ENCODE data around the gene PTPRD. TPM values are rescaled to one million over a fixed set of nuclear protein-coding genes. Genes with fewer than 3 reads are reported as not detected.

Gene PTPRD
- total RNA-seq, 1 donor from 2014 or later, result not detected

- intact Hi-C loops (cut with micrococcal nuclease), result no loop called here
Measured at GRCh38 chr9:10204276-10204675, 408.5 kb downstream of the PTPRD start.

GRCh38 chr9:10173561-10173960, 439.2 kb downstream of the PTPRD start:
- intact Hi-C loops (cut with micrococcal nuclease), result no loop called here

- intact Hi-C loops (cut with micrococcal nuclease), result no loop called here
Measured at GRCh38 chr9:10172476-10172875, 440.3 kb downstream of the PTPRD start.

GRCh38 chr9:10168241-10168640, 444.6 kb downstream of the PTPRD start:
- intact Hi-C loops (cut with micrococcal nuclease), result no loop called here

- intact Hi-C loops (cut with micrococcal nuclease), result no loop called here
Measured at GRCh38 chr9:10148796-10149195, 464.0 kb downstream of the PTPRD start.

- intact Hi-C loops (cut with micrococcal nuclease), result no loop called here
Measured at GRCh38 chr9:10146517-10147331, 466.1 kb downstream of the PTPRD start.

- intact Hi-C loops (cut with micrococcal nuclease), result no loop called here
Measured at GRCh38 chr9:10144355-10144754, 468.4 kb downstream of the PTPRD start.

GRCh38 chr9:10135553-10135952, 477.2 kb downstream of the PTPRD start:
- intact Hi-C loops (cut with micrococcal nuclease), result no loop called here

- intact Hi-C loops (cut with micrococcal nuclease), result no loop called here
Measured at GRCh38 chr9:10134266-10134665, 478.5 kb downstream of the PTPRD start.

- intact Hi-C loops (cut with micrococcal nuclease), result no loop called here
Measured at GRCh38 chr9:10130061-10130675, 482.6 kb downstream of the PTPRD start.

- intact Hi-C loops (cut with micrococcal nuclease), result no loop called here
Measured at GRCh38 chr9:10127867-10128266, 484.9 kb downstream of the PTPRD start.

- intact Hi-C loops (cut with micrococcal nuclease), result no loop called here
Measured at GRCh38 chr9:10112798-10113197, 500.0 kb downstream of the PTPRD start.

GRCh38 chr9:10112070-10112469, 500.7 kb downstream of the PTPRD start:
- intact Hi-C loops (cut with micrococcal nuclease), result no loop called here

- intact Hi-C loops (cut with micrococcal nuclease), result no loop called here
Measured at GRCh38 chr9:10108815-10109214, 504.0 kb downstream of the PTPRD start.

- intact Hi-C loops (cut with micrococcal nuclease), result no loop called here
Measured at GRCh38 chr9:10104774-10105173, 508.0 kb downstream of the PTPRD start.

GRCh38 chr9:10095208-10095607, 517.6 kb downstream of the PTPRD start:
- intact Hi-C loops (cut with micrococcal nuclease), result no loop called here

- intact Hi-C loops (cut with micrococcal nuclease), result no loop called here
Measured at GRCh38 chr9:10094563-10094962, 518.2 kb downstream of the PTPRD start.

GRCh38 chr9:10080012-10080411, 532.8 kb downstream of the PTPRD start:
- intact Hi-C loops (cut with micrococcal nuclease), result no loop called here

GRCh38 chr9:10079284-10079964, 533.4 kb downstream of the PTPRD start:
- intact Hi-C loops (cut with micrococcal nuclease), result no loop called here

- intact Hi-C loops (cut with micrococcal nuclease), result no loop called here
Measured at GRCh38 chr9:10071579-10071978, 541.2 kb downstream of the PTPRD start.

- intact Hi-C loops (cut with micrococcal nuclease), result no loop called here
Measured at GRCh38 chr9:10062629-10063395, 550.0 kb downstream of the PTPRD start.

- intact Hi-C loops (cut with micrococcal nuclease), result no loop called here
Measured at GRCh38 chr9:10059044-10059443, 553.8 kb downstream of the PTPRD start.

Data from T-helper 1 cell treated with Interleukin-12 subunit alpha and Interleukin-12 subunit beta and Interleukin-4 antibody, amounts not matched to agents 30 ng/mL and 1 ng/mL, for 36 hours (primary cell).